ENCODE measurements around the gene ARHGAP18.

ARHGAP18 gene

GRCh38 chr6:129641344-129641743 lies 68.6 kb downstream of the ARHGAP18 start:
- DNase-seq = no peak

- no peak for DNase-seq
Observed at GRCh38 chr6:129638686-129639085, 71.3 kb downstream of the ARHGAP18 start.

- DNase-seq = no peak
Observed at GRCh38 chr6:129638055-129638684, 71.8 kb downstream of the ARHGAP18 start.

GRCh38 chr6:129637340-129638054 lies 72.5 kb downstream of the ARHGAP18 start:
- DNase-seq = no peak

GRCh38 chr6:129635396-129636130 lies 74.4 kb downstream of the ARHGAP18 start:
- DNase-seq = no peak

GRCh38 chr6:129634411-129635230 lies 75.4 kb downstream of the ARHGAP18 start:
- no peak for DNase-seq

GRCh38 chr6:129633529-129633928 lies 76.4 kb downstream of the ARHGAP18 start:
- DNase-seq = no peak

- DNase-seq = no peak
Observed at GRCh38 chr6:129632172-129632613, 77.8 kb downstream of the ARHGAP18 start.

- no peak for DNase-seq
Observed at GRCh38 chr6:129631070-129631469, 78.9 kb downstream of the ARHGAP18 start.

GRCh38 chr6:129630596-129630995 lies 79.4 kb downstream of the ARHGAP18 start:
- DNase-seq = no peak

- no peak for DNase-seq
Observed at GRCh38 chr6:129628101-129628815, 81.7 kb downstream of the ARHGAP18 start.

- DNase-seq = no peak
Observed at GRCh38 chr6:129624488-129624887, 85.5 kb downstream of the ARHGAP18 start.

GRCh38 chr6:129623008-129623732 lies 86.8 kb downstream of the ARHGAP18 start:
- no peak for DNase-seq

GRCh38 chr6:129621252-129621651 lies 88.7 kb downstream of the ARHGAP18 start:
- peak; percentile 37 for DNase-seq

- no peak for DNase-seq
Observed at GRCh38 chr6:129620234-129620610, 89.8 kb downstream of the ARHGAP18 start.

- no peak for DNase-seq
Observed at GRCh38 chr6:129619579-129620233, 90.3 kb downstream of the ARHGAP18 start.

- no peak for DNase-seq
Observed at GRCh38 chr6:129617986-129618385, 92.0 kb downstream of the ARHGAP18 start.

- no peak for DNase-seq
Observed at GRCh38 chr6:129615496-129615895, 94.5 kb downstream of the ARHGAP18 start.

GRCh38 chr6:129615020-129615419 lies 95.0 kb downstream of the ARHGAP18 start:
- no peak for DNase-seq

GRCh38 chr6:129614464-129614863 lies 95.5 kb downstream of the ARHGAP18 start:
- DNase-seq = no peak

- DNase-seq = no peak
Observed at GRCh38 chr6:129612440-129612839, 97.5 kb downstream of the ARHGAP18 start.

Measured in stimulated activated naive CD4-positive, alpha-beta T cell treated with Interleukin-2 at 50 U/mL for 16 hours (primary cell).